Tibial nerve (tissue), 4 donors: ENCODE measurements around the gene ARMC7. TPM values are rescaled to one million over a fixed set of nuclear protein-coding genes. Genes with fewer than 3 reads are reported as not detected.

Source experiments
- DNase-seq, 2 donors: peaks; one replicate each; pipeline ENCODE4 v3.0.0-alpha.2; 2019; ENCODE audit warnings: low spot score in 2 of 2
- H3K27ac ChIP-seq, 4 donors: fragments of 200-600 bp; sonication (generic) in 3 of 4; one replicate each; pipeline ENCODE4 v1.5.1; 2017 to 2019; ENCODE audit warnings: mild to moderate bottlenecking in 1 of 4
- H3K27me3 ChIP-seq, 2 donors: fragments of 200-600 bp; sonication (generic) in 1 of 2; one replicate each; pipeline versions ENCODE4 v1.5.1 to v1.6.0; 2017 to 2019
- H3K36me3 ChIP-seq, 3 donors: fragments of 200-600 bp; sonication (generic); one replicate each; pipeline ENCODE4 v1.5.1; 2018 to 2019
- H3K4me1 ChIP-seq, 4 donors: fragments of 200-600 bp; sonication (generic) in 3 of 4; one replicate each; pipeline ENCODE4 v1.5.1; 2017 to 2019
- H3K4me3 ChIP-seq, 4 donors: fragments of 200-600 bp; sonication (generic) in 3 of 4; one replicate each; pipeline ENCODE4 v1.5.1; 2017 to 2019; ENCODE audit warnings: mild to moderate bottlenecking in 1 of 4, moderate library complexity in 1 of 4
- H3K9me3 ChIP-seq, 4 donors: fragments of 200-600 bp; sonication (generic) in 3 of 4; one replicate each; pipeline ENCODE4 v1.5.1; 2017 to 2019
- CTCF ChIP-seq, 5 experiments: fragments of 200-600 bp in 3 of 5; fragments of 450-650 bp in 2 of 5; sonication (generic) in 3 of 5; IDR thresholded peaks; one replicate each; pipeline ENCODE4 v1.5.1; 2016 to 2019; ENCODE audit warnings: antibody characterized with exemption in 5 of 5, mild to moderate bottlenecking in 3 of 5, moderate library complexity in 2 of 5
- EP300 ChIP-seq, 2 donors: sonication (generic); formaldehyde crosslinking; IDR thresholded peaks; one replicate each; pipeline ENCODE4 v1.6.1; 2017; ENCODE audit warnings: antibody characterized with exemption in 2 of 2, mild to moderate bottlenecking in 1 of 2
- POLR2A ChIP-seq, 2 donors: fragments of 450-650 bp; IDR thresholded peaks; one replicate each; pipeline ENCODE4 v1.6.1; 2017; ENCODE audit warnings: antibody characterized with exemption in 2 of 2, mild to moderate bottlenecking in 2 of 2, moderate library complexity in 2 of 2
- WGBS, 2 donors: methylation state at CpG; one replicate each; pipeline ENCODE4 v1.1.5; 2018; 5-methylcytosine and 5-hydroxymethylcytosine counted together
- total RNA-seq, 4 donors: library from RNA; depleted of rRNA; stranded (reverse); fragments of >200 nt; gene quantifications; one replicate each; pipeline ENCODE4 v1.1.0, GENCODE V29; 2016

Gene ARMC7
- total RNA-seq, 4 donors from 2014 or later, result 4.2 to 12.0 (median 8.3) TPM

GRCh38 chr17:75102385-75102821 is 7.4 kb upstream of the ARMC7 start:
- TF ChIP-seq CTCF (IDR thresholded peaks at IDR 0.05) (no peak), EP300 (IDR thresholded peaks at IDR 0.05) (peak in 1 of 2 donors; percentile 13)
- H3K27me3 ChIP-seq, result no peaks in the 10 kb centered on the region

DNA sequence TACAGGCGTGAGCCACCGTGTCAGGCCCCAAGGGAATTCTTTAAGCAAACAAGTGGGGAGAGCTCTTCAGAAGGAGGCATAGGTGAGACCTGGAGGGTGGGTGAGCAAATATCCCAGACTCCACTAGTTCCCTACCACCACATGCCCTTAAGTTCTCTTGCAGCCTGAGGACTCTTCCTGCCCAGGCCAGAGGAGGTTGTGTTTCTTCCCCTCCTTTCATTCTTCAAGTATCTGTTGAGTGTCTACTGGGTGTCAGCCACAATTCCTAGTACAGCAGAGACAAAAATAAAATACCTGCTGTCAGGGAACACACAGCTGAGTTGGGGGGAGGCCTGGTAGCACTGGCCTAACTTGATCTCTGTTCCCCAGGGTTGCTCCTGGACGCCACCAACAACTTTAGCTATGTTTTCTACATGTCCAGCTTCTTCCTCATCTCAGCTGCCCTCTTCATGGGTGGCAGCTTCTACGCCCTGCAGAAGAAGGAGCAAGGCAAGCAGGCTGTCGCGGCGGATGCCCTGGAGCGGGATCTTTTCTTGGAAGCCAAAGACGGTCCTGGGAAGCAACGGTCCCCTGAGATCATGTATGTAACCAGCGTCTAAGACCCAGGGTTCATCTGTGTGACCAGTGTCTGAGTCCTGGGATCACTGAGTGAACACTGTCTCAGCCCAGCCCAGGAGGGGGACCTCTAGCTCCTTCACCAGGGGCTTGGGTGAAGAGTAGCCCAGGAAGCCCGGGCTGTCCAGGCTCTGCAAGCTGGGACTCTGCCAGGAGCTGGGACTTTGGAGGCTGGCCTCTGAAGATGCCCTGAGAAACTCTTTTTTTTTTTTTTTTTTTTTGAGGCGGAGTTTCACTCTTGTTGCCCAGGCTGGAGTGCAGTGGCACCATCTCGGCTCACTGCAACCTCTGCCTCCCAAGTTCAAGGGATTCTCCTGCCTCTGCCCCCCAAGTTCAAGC is 5.9 kb upstream of the ARMC7 start:
- no peaks in the 10 kb centered on the region for H3K9me3 ChIP-seq
- TF ChIP-seq CTCF (IDR thresholded peaks at IDR 0.05), result no peak
- TF ChIP-seq EP300 (IDR thresholded peaks at IDR 0.05), result no peak
- TF ChIP-seq POLR2A (IDR thresholded peaks at IDR 0.05), result no peak
- no peak overlapping the region for H3K27ac ChIP-seq
- peaks cover 0 to 34% (median 0%) of the 10 kb centered on the region in 3 donors for H3K36me3 ChIP-seq
- H3K4me3 ChIP-seq, result no peak overlapping the region
- no peaks in the 10 kb centered on the region for H3K27me3 ChIP-seq
- peaks cover 0 to 2% (median 1%) of the 10 kb centered on the region in 4 donors for H3K4me1 ChIP-seq
- 83 to 88% methylated on average over 14 of the region's 14 CpGs for WGBS, 2 donors
- no peak for DNase-seq

More at GRCh38 chr17:75102385-75102821, 7.4 kb upstream of the ARMC7 start:
- WGBS, 2 donors, result 46 to 63% methylated on average over 12 of the region's 12 CpGs
- Histone ChIP-seq H3K4me3 (no peak overlapping the region), H3K4me1 (no peaks in the 10 kb centered on the region), H3K27ac (no peak overlapping the region), H3K9me3 (no peaks in the 10 kb centered on the region), H3K36me3 (peaks cover 0 to 43% (median 0%) of the 10 kb centered on the region in 3 donors)
- DNase-seq, result no peak

DNA sequence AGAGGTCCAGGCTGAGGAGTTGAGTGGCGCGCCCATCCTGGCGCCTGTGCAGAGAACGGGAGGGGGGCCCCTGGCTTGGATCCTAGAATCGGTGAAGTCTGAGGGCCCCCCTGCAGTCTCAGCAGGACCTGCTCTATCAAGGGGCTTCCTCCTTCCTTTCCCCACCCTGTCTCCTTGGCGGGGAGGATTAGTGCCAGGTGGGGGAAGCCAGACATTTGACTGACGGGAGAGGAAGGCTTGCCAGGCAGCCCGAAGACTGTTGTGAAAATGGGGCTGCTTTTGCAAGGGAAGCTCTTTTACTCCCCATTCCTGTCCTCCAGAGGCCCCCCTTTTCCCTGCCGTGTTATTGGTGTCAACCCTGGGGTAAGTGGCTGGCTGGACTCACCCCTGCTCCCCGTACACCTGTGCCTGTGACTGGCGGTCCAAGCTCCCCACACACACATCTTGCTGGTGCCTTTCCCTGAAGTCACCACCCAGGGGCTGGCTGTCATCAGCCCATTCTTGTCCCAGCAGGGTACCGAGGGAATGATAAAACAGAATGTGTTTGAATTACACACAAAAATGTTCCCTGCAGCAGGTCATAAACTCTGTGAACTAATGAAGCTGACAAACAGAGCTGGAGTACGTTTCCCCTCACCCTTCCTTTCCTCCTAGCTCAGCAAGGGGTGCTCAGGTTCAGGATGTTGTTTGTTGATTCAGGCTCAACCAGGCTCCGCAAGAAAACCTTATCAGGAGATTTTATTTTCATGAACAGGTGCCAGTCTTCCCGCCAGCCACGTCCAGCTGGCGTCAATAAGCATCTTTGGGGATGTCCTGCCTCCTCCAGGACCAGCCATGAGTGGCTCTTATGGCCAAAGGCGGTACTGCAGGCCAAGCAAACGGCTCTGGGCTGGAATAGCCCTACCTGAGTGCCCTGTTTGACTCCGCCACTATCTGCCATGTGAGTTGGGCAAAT is 4.4 kb upstream of the ARMC7 start:
- TF ChIP-seq CTCF (IDR thresholded peaks at IDR 0.05), result peak; percentile 42 to 65 (median 62)
- peak in 1 of 2 donors; percentile 20 for TF ChIP-seq EP300 (IDR thresholded peaks at IDR 0.05)
- no peak for TF ChIP-seq POLR2A (IDR thresholded peaks at IDR 0.05)
- peaks cover 0 to 21% (median 0%) of the 10 kb centered on the region in 3 donors for H3K36me3 ChIP-seq
- no peaks in the 10 kb centered on the region for H3K27me3 ChIP-seq
- no peaks in the 10 kb centered on the region for H3K9me3 ChIP-seq
- peaks cover 0 to 11% (median 7%) of the 10 kb centered on the region in 4 donors for H3K4me1 ChIP-seq
- DNase-seq, result no peak
- no peak overlapping the region for H3K4me3 ChIP-seq
- WGBS, 2 donors, result 67 to 68% methylated on average over 20 of the region's 20 CpGs
- no peak overlapping the region for H3K27ac ChIP-seq

GRCh38 chr17:75108193-75108592 is 1.6 kb upstream of the ARMC7 start:
- H3K4me1 ChIP-seq, result peaks cover 0 to 30% (median 16%) of the 10 kb centered on the region in 4 donors
- no peak overlapping the region for H3K27ac ChIP-seq
- DNase-seq, result no peak
- peaks cover 0 to 22% (median 0%) of the 10 kb centered on the region in 3 donors for H3K36me3 ChIP-seq
- no peaks in the 10 kb centered on the region for H3K27me3 ChIP-seq
- no peak overlapping the region for H3K4me3 ChIP-seq
- TF ChIP-seq POLR2A (IDR thresholded peaks at IDR 0.05) (no peak), EP300 (IDR thresholded peaks at IDR 0.05) (no peak), CTCF (IDR thresholded peaks at IDR 0.05) (no peak)
- H3K9me3 ChIP-seq, result no peaks in the 10 kb centered on the region
- WGBS, 2 donors, result 83 to 84% methylated on average over 2 of the region's 2 CpGs
